ENCODE measurements around the gene LMX1B.

LMX1B gene

GRCh38 chr9:126676685-126677143, 63.0 kb downstream of the LMX1B start:
- DNase-seq (ENCODE audit: low read depth in 2 of 2) = no peak

GRCh38 chr9:126677188-126678084, 63.7 kb downstream of the LMX1B start:
- no peak for DNase-seq (ENCODE audit: low read depth in 2 of 2)

GRCh38 chr9:126678989-126679388, 65.3 kb downstream of the LMX1B start:
- DNase-seq (ENCODE audit: low read depth in 2 of 2) = no peak

GRCh38 chr9:126681336-126681735, 67.6 kb downstream of the LMX1B start:
- DNase-seq (ENCODE audit: low read depth in 2 of 2) = no peak

GRCh38 chr9:126682113-126682810, 68.5 kb downstream of the LMX1B start:
- DNase-seq (ENCODE audit: low read depth in 2 of 2) = no peak

- DNase-seq (ENCODE audit: low read depth in 2 of 2) = no peak
These were observed 69.4 kb downstream of the LMX1B start for GRCh38 chr9:126682928-126683697.

- no peak for DNase-seq (ENCODE audit: low read depth in 2 of 2)
These were observed 69.9 kb downstream of the LMX1B start for GRCh38 chr9:126683698-126684044.

GRCh38 chr9:126684345-126684744, 70.6 kb downstream of the LMX1B start:
- DNase-seq (ENCODE audit: low read depth in 2 of 2) = no peak

- DNase-seq (ENCODE audit: low read depth in 2 of 2) = no peak
These were observed 71.3 kb downstream of the LMX1B start for GRCh38 chr9:126684965-126685465.

GRCh38 chr9:126687930-126688461, 74.3 kb downstream of the LMX1B start:
- DNase-seq (ENCODE audit: low read depth in 2 of 2) = no peak

GRCh38 chr9:126688617-126689016, 74.9 kb downstream of the LMX1B start:
- no peak for DNase-seq (ENCODE audit: low read depth in 2 of 2)

GRCh38 chr9:126689027-126689825, 75.5 kb downstream of the LMX1B start:
- DNase-seq (ENCODE audit: low read depth in 2 of 2) = no peak

- DNase-seq (ENCODE audit: low read depth in 2 of 2) = peak in 1 of 2 donors; percentile 24
These were observed 76.8 kb downstream of the LMX1B start for GRCh38 chr9:126690431-126691051.

GRCh38 chr9:126692041-126692758, 78.5 kb downstream of the LMX1B start:
- no peak for DNase-seq (ENCODE audit: low read depth in 2 of 2)

GRCh38 chr9:126692759-126693427, 79.2 kb downstream of the LMX1B start:
- no peak for DNase-seq (ENCODE audit: low read depth in 2 of 2)

GRCh38 chr9:126693428-126693944, 79.8 kb downstream of the LMX1B start:
- no peak for DNase-seq (ENCODE audit: low read depth in 2 of 2)

- no peak for DNase-seq (ENCODE audit: low read depth in 2 of 2)
These were observed 80.7 kb downstream of the LMX1B start for GRCh38 chr9:126694206-126695081.

- no peak for DNase-seq (ENCODE audit: low read depth in 2 of 2)
These were observed 81.5 kb downstream of the LMX1B start for GRCh38 chr9:126695186-126695585.

All from activated CD8-positive, alpha-beta memory T cell treated with anti-CD3 and anti-CD28 coated beads for 4 hours (primary cell).